Upper lobe of left lung (tissue), 6 donors: Measurements from ENCODE around the gene NUDT6. TPM values are rescaled to one million over a fixed set of nuclear protein-coding genes. Genes with fewer than 3 reads are reported as not detected.

Experiments
- ATAC-seq, 2 donors: fragments of 200-7000 bp; cut with Tn5 transposase; one replicate each; pipeline ENCODE4 v1.9.1; 2022; ENCODE audit warnings: mild to moderate bottlenecking in 2 of 2, moderate library complexity in 2 of 2; ENCODE audit not compliant: low FRiP score in 2 of 2
- DNase-seq, 2 donors: peaks; one replicate each; pipeline ENCODE4 v3.0.0-alpha.2; 2019 to 2020
- H3K27ac ChIP-seq, 4 donors: fragments of 200-600 bp; sonication (generic); one replicate each; pipeline ENCODE4 v1.5.1; 2016 to 2019
- H3K27me3 ChIP-seq, 4 donors: fragments of 200-600 bp; sonication (generic); one replicate each; pipeline ENCODE4 v1.5.1; 2017 to 2019
- H3K36me3 ChIP-seq, 4 donors: fragments of 200-600 bp; sonication (generic); one replicate each; pipeline ENCODE4 v1.5.1; 2016 to 2019
- H3K4me1 ChIP-seq, 4 donors: fragments of 200-600 bp; sonication (generic); one replicate each; pipeline ENCODE4 v1.5.1; 2018 to 2019
- H3K4me3 ChIP-seq, 4 donors: fragments of 200-600 bp; sonication (generic); one replicate each; pipeline ENCODE4 v1.5.1; 2017 to 2019; ENCODE audit warnings: mild to moderate bottlenecking in 2 of 4, moderate library complexity in 1 of 4
- H3K9me3 ChIP-seq, 4 donors: fragments of 200-600 bp; sonication (generic); one replicate each; pipeline ENCODE4 v1.5.1; 2018 to 2019
- EP300 ChIP-seq, 4 donors: sonication (generic); formaldehyde crosslinking; IDR thresholded peaks; one replicate each; pipeline ENCODE4 v1.5.1; 2017; ENCODE audit warnings: antibody characterized with exemption in 4 of 4, control low read depth in 2 of 4
- POLR2A ChIP-seq, 4 donors: fragments of 450-650 bp; IDR thresholded peaks; one replicate each; pipeline ENCODE4 v1.5.1; 2016 to 2017; ENCODE audit warnings: antibody characterized with exemption in 4 of 4, mild to moderate bottlenecking in 2 of 4
- POLR2AphosphoS5 ChIP-seq, 2 donors: sonication (generic); formaldehyde crosslinking; IDR thresholded peaks; one replicate each; pipeline ENCODE4 v1.5.1; 2017; ENCODE audit warnings: antibody characterized with exemption in 2 of 2
- WGBS, 2 donors: methylation state at CpG; one replicate each; pipeline ENCODE4 v1.1.5; 2017 to 2018; 5-methylcytosine and 5-hydroxymethylcytosine counted together
- total RNA-seq, 6 donors: library from RNA; depleted of rRNA in 4 of 6; stranded (reverse); fragments of >200 nt in 4 of 6; gene quantifications; one replicate each; pipeline versions ENCODE4 v1.1.0 to v1.2.1, GENCODE V29; 2016 to 2021
- TF ChIP-seq, protein P1 (sequence below), 6 experiments: fragments of 450-650 bp in 4 of 6; fragments of 200-600 bp in 2 of 6; sonication (generic) in 2 of 6; IDR thresholded peaks; one replicate each; pipeline ENCODE4 v1.5.1; 2016 to 2019; ENCODE audit warnings: antibody characterized with exemption in 6 of 6
- donor health status: DM: no; HTN: no; CAD: no; lungs with moderate emphysema.
- donor health status: DM: no; HTN: yes; CAD: no; lungs with severe emphysema.

NUDT6 gene, protein sequence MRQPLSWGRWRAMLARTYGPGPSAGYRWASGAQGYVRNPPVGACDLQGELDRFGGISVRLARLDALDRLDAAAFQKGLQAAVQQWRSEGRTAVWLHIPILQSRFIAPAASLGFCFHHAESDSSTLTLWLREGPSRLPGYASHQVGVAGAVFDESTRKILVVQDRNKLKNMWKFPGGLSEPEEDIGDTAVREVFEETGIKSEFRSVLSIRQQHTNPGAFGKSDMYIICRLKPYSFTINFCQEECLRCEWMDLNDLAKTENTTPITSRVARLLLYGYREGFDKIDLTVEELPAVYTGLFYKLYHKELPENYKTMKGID
- 10 to 100 TPM in 1 of 6 donors, 1 to 10 TPM in 5; 3.1 to 10.3 (median 6.3) TPM for total RNA-seq

- 0 to 1% methylated on average over 22 to 52 of the region's 63 CpGs for WGBS, 2 donors
- Histone ChIP-seq H3K27ac (peak within 1 kb of the TSS; percentile 50 to 83 (median 76)), H3K36me3 (no peaks in the 10 kb centered on the region), H3K4me1 (peaks cover 8 to 26% (median 12%) of the 10 kb centered on the region in 4 donors), H3K27me3 (no peaks in the 10 kb centered on the region), H3K9me3 (no peaks in the 10 kb centered on the region), H3K4me3 (peak within 1 kb of the TSS; percentile 64 to 96 (median 92))
- DNase-seq (peak; percentile 56 to 91), ATAC-seq (peak; percentile 93 to 95)
- TF ChIP-seq POLR2A (IDR thresholded peaks at IDR 0.05), result no peak
- TF ChIP-seq EP300 (IDR thresholded peaks at IDR 0.05), result no peak
- no peak for TF ChIP-seq POLR2AphosphoS5 (IDR thresholded peaks at IDR 0.05)
- TF ChIP-seq, protein P1, sequence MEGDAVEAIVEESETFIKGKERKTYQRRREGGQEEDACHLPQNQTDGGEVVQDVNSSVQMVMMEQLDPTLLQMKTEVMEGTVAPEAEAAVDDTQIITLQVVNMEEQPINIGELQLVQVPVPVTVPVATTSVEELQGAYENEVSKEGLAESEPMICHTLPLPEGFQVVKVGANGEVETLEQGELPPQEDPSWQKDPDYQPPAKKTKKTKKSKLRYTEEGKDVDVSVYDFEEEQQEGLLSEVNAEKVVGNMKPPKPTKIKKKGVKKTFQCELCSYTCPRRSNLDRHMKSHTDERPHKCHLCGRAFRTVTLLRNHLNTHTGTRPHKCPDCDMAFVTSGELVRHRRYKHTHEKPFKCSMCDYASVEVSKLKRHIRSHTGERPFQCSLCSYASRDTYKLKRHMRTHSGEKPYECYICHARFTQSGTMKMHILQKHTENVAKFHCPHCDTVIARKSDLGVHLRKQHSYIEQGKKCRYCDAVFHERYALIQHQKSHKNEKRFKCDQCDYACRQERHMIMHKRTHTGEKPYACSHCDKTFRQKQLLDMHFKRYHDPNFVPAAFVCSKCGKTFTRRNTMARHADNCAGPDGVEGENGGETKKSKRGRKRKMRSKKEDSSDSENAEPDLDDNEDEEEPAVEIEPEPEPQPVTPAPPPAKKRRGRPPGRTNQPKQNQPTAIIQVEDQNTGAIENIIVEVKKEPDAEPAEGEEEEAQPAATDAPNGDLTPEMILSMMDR (IDR thresholded peaks at IDR 0.05), result no peak
These were observed at the start of gene NUDT6 for GRCh38 chr4:122921971-122922876. Gene NUDT6 (minus strand): TSS chr4:122922597. CDS start chr4:122922572, 25 bp downstream.

GRCh38 chr4:122968227-122968812 is 45.9 kb upstream of the NUDT6 start:
- Histone ChIP-seq H3K4me3 (no peak overlapping the region), H3K36me3 (no peaks in the 10 kb centered on the region), H3K9me3 (no peaks in the 10 kb centered on the region), H3K27me3 (no peaks in the 10 kb centered on the region), H3K27ac (no peak overlapping the region), H3K4me1 (no peaks in the 10 kb centered on the region)
- ATAC-seq, result no peak
- 70 to 72% methylated on average over 6 of the region's 6 CpGs for WGBS, 2 donors
- TF ChIP-seq, protein P1 (IDR thresholded peaks at IDR 0.05), result no peak
- TF ChIP-seq EP300 (IDR thresholded peaks at IDR 0.05) (no peak), POLR2A (IDR thresholded peaks at IDR 0.05) (no peak), POLR2AphosphoS5 (IDR thresholded peaks at IDR 0.05) (no peak)
- DNase-seq, result no peak

DNA sequence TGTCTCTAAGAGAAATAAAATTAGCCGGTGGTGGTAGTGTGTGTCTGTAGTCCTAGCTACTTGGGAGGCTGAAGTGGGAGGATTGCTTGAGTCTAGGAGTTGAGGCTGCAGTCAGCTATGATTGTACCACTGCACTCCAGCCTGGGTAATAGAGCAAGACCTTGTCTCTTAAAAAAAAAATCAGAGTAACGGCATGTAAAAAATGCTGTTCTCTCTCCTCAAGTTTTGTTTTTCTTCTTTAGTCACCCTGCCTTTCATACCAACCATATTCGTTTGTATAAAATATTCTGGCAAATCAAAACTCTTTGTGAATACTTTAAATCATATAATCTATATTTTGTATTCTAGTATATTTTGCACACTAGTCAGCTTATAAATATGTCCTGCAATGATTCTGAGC is 44.8 kb upstream of the NUDT6 start:
- Histone ChIP-seq H3K9me3 (no peaks in the 10 kb centered on the region), H3K36me3 (no peaks in the 10 kb centered on the region), H3K27me3 (no peaks in the 10 kb centered on the region), H3K4me3 (no peak overlapping the region), H3K27ac (no peak overlapping the region), H3K4me1 (no peaks in the 10 kb centered on the region)
- 96 to 97% methylated on average over 3 of the region's 3 CpGs for WGBS, 2 donors
- DNase-seq (no peak), ATAC-seq (no peak)
- TF ChIP-seq, protein P1 (IDR thresholded peaks at IDR 0.05), result no peak

DNA sequence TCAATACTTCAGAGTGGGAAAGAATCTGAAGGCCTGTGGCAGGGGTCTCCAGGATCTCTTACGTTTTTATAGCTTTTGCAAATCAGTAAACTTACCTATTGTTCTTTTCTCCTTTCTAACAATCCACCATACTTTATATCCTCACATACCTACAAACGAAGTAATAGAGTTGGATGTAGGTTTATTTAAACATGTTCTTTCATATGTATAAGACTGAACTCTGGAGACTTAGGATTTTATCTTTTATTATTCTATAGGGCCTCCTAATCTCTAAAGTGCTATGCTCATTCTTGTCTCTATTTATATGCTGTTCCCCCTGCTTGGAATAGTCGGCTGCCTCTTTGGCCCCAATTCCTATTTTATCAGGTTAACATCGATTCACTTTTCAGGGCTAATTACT is 43.8 kb upstream of the NUDT6 start:
- TF ChIP-seq POLR2AphosphoS5 (IDR thresholded peaks at IDR 0.05) (no peak), EP300 (IDR thresholded peaks at IDR 0.05) (no peak), POLR2A (IDR thresholded peaks at IDR 0.05) (no peak)
- TF ChIP-seq, protein P1 (IDR thresholded peaks at IDR 0.05), result no peak
- 82 to 84% methylated on average over 4 of the region's 4 CpGs for WGBS, 2 donors
- no peaks in the 10 kb centered on the region for H3K36me3 ChIP-seq
- DNase-seq (no peak), ATAC-seq (no peak)
- no peak overlapping the region for H3K27ac ChIP-seq
- H3K27me3 ChIP-seq, result no peaks in the 10 kb centered on the region
- no peak overlapping the region for H3K4me3 ChIP-seq
- H3K9me3 ChIP-seq, result no peaks in the 10 kb centered on the region
- H3K4me1 ChIP-seq, result no peaks in the 10 kb centered on the region
